Neural progenitor cell (in vitro differentiated cells): ENCODE measurements around the gene SLC9A3.

Experiments
- EZH2 ChIP-seq: fragments of 200-600 bp; sonication (generic); IDR thresholded peaks from 2 replicates; pipeline ENCODE4 v1.6.1; 2017; ENCODE audit warnings: antibody characterized with exemption, mild to moderate bottlenecking, moderate library complexity
- TF ChIP-seq, protein P1 (sequence below): fragments of 200-600 bp; sonication (generic); IDR thresholded peaks from 2 replicates; pipeline ENCODE4 v1.5.1; 2017; ENCODE audit warnings: antibody characterized with exemption, mild to moderate bottlenecking

DNA sequence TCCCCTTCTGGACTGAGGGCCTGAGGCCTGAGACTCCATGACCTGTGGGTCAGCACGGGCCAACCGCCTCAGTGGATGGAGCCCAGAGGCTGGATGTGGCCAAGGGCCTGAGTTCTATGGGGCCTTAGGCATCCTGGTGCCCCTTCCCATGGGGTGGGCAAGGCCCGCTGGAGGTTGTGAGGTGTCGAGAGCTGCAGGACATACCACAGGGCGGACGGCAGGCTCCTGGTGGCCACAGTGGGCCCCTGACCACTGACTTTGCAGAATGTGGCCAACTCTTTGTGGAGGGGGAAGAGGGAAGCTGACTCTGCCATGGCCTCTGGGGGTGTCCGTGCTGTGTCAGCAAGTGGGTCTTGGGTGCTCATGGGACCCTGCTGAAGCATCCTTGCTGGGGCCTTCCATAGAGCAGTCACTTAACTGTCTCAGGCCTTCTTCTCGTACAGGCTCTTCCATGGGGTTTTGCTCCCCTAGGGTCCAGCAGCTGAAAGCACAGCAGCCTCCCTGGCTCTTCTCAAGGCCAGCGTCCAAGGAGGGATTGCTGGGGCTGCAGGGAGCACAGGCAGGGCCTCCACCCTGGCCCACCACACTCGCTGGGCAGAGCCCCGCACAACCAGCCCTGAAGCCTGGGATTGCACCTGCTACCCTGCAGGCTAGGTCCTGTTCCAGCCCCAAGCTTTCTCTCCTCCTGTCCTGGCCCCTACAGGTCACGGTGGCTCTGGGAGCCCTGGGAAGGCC, 21.6 kb upstream of the SLC9A3 start:
- no peak for TF ChIP-seq EZH2
- TF ChIP-seq, protein P1, sequence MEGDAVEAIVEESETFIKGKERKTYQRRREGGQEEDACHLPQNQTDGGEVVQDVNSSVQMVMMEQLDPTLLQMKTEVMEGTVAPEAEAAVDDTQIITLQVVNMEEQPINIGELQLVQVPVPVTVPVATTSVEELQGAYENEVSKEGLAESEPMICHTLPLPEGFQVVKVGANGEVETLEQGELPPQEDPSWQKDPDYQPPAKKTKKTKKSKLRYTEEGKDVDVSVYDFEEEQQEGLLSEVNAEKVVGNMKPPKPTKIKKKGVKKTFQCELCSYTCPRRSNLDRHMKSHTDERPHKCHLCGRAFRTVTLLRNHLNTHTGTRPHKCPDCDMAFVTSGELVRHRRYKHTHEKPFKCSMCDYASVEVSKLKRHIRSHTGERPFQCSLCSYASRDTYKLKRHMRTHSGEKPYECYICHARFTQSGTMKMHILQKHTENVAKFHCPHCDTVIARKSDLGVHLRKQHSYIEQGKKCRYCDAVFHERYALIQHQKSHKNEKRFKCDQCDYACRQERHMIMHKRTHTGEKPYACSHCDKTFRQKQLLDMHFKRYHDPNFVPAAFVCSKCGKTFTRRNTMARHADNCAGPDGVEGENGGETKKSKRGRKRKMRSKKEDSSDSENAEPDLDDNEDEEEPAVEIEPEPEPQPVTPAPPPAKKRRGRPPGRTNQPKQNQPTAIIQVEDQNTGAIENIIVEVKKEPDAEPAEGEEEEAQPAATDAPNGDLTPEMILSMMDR: no peak
